HUES64 (cell line): ENCODE measurements around the gene RUBCNL.

Experiments used
- H3K27ac ChIP-seq: 2 replicates; pipeline ENCODE4 v1.7.0; 2013; ENCODE audit warnings: low read depth, low read length, inconsistent platforms
- H3K27me3 ChIP-seq: 2 replicates; pipeline ENCODE4 v1.6.1; 2013; ENCODE audit warnings: mild to moderate bottlenecking, low read length; ENCODE audit not compliant: insufficient read depth
- H3K36me3 ChIP-seq: 2 replicates; pipeline ENCODE4 v1.6.1; 2013; ENCODE audit warnings: mild to moderate bottlenecking, low read length; ENCODE audit not compliant: insufficient read depth
- H3K4me1 ChIP-seq: 2 replicates; pipeline ENCODE4 v1.6.1; 2013; ENCODE audit warnings: mild to moderate bottlenecking, low read length, moderate library complexity; ENCODE audit not compliant: insufficient read depth
- H3K4me3 ChIP-seq: 2 replicates; pipeline ENCODE4 v1.5.1; 2013; ENCODE audit warnings: mild to moderate bottlenecking, low read length, moderate library complexity
- H3K9ac ChIP-seq: 2 replicates; pipeline ENCODE4 v1.6.1; 2013; ENCODE audit warnings: mild to moderate bottlenecking, low read depth, low read length
- H3K9me3 ChIP-seq: 2 replicates; pipeline ENCODE4 v1.6.1; 2013; ENCODE audit warnings: low read depth, low read length; ENCODE audit not compliant: insufficient read depth
- WGBS: fragments of 150-250, 120-280 bp; methylation state at CpG from one replicate; pipeline ENCODE4 v1.1.7; 2013; ENCODE audit warnings: missing lambda C conversion rate; 5-methylcytosine and 5-hydroxymethylcytosine counted together

Gene RUBCNL

GRCh38 chr13:46317120-46317519 lies 69.9 kb downstream of the RUBCNL start:
- H3K27ac ChIP-seq = no peak overlapping the region
- H3K4me1 ChIP-seq = peaks cover 7% of the 10 kb centered on the region; the same call in 1 of the 2 replicates
- no peaks in the 10 kb centered on the region for H3K36me3 ChIP-seq
- no peak overlapping the region for H3K9ac ChIP-seq
- no peak overlapping the region for H3K4me3 ChIP-seq
- H3K9me3 ChIP-seq = no peaks in the 10 kb centered on the region
- H3K27me3 ChIP-seq = no peaks in the 10 kb centered on the region

GRCh38 chr13:46315491-46316075 lies 71.5 kb downstream of the RUBCNL start:
- Histone ChIP-seq H3K4me1 (peaks cover 7% of the 10 kb centered on the region; the same call in 1 of the 2 replicates), H3K4me3 (no peak overlapping the region), H3K9me3 (no peaks in the 10 kb centered on the region), H3K27ac (no peak overlapping the region), H3K27me3 (no peaks in the 10 kb centered on the region), H3K9ac (no peak overlapping the region), H3K36me3 (no peaks in the 10 kb centered on the region)
- 95% methylated on average over 6 of the region's 6 CpGs for WGBS

GRCh38 chr13:46315036-46315435 lies 72.0 kb downstream of the RUBCNL start:
- Histone ChIP-seq H3K27ac (no peak overlapping the region), H3K27me3 (no peaks in the 10 kb centered on the region), H3K9me3 (no peaks in the 10 kb centered on the region), H3K36me3 (no peaks in the 10 kb centered on the region), H3K4me1 (peaks cover 7% of the 10 kb centered on the region; the same call in 1 of the 2 replicates), H3K9ac (no peak overlapping the region), H3K4me3 (no peak overlapping the region)

GRCh38 chr13:46314587-46314986 lies 72.5 kb downstream of the RUBCNL start:
- Histone ChIP-seq H3K9ac (no peak overlapping the region), H3K4me3 (no peak overlapping the region), H3K4me1 (peaks cover 5% of the 10 kb centered on the region; the same call in 1 of the 2 replicates), H3K9me3 (no peaks in the 10 kb centered on the region), H3K27me3 (no peaks in the 10 kb centered on the region), H3K27ac (no peak overlapping the region), H3K36me3 (no peaks in the 10 kb centered on the region)
- no CpG with 5 or more reads among the region's 1 CpG for WGBS

- no peaks in the 10 kb centered on the region for H3K36me3 ChIP-seq
- H3K9ac ChIP-seq = no peak overlapping the region
- 96% methylated on average over 4 of the region's 6 CpGs for WGBS
- no peak overlapping the region for H3K27ac ChIP-seq
- no peaks in the 10 kb centered on the region for H3K9me3 ChIP-seq
- H3K4me1 ChIP-seq = no peaks in the 10 kb centered on the region
- no peak overlapping the region for H3K4me3 ChIP-seq
- no peaks in the 10 kb centered on the region for H3K27me3 ChIP-seq
These were observed 73.4 kb downstream of the RUBCNL start for GRCh38 chr13:46313432-46314257.

- Histone ChIP-seq H3K36me3 (no peaks in the 10 kb centered on the region), H3K27me3 (no peaks in the 10 kb centered on the region), H3K4me3 (no peak overlapping the region), H3K9ac (no peak overlapping the region), H3K9me3 (no peaks in the 10 kb centered on the region), H3K27ac (no peak overlapping the region), H3K4me1 (no peaks in the 10 kb centered on the region)
- 88% methylated on average over 1 of the region's 1 CpG for WGBS
These were observed 74.0 kb downstream of the RUBCNL start for GRCh38 chr13:46313024-46313423.

- H3K27ac ChIP-seq = no peak overlapping the region
- H3K27me3 ChIP-seq = no peaks in the 10 kb centered on the region
These were observed 75.8 kb downstream of the RUBCNL start for GRCh38 chr13:46311217-46311616.

GRCh38 chr13:46310066-46310465 lies 77.0 kb downstream of the RUBCNL start:
- no peaks in the 10 kb centered on the region for H3K9me3 ChIP-seq
- H3K4me3 ChIP-seq = no peak overlapping the region
- no peak overlapping the region for H3K9ac ChIP-seq
- no peak overlapping the region for H3K27ac ChIP-seq
- WGBS = 86% methylated on average over 1 of the region's 1 CpG
- no peaks in the 10 kb centered on the region for H3K4me1 ChIP-seq
- no peaks in the 10 kb centered on the region for H3K36me3 ChIP-seq
- no peaks in the 10 kb centered on the region for H3K27me3 ChIP-seq

More at GRCh38 chr13:46311217-46311616, 75.8 kb downstream of the RUBCNL start:
- WGBS = 91% methylated on average over 1 of the region's 2 CpGs
- Histone ChIP-seq H3K36me3 (no peaks in the 10 kb centered on the region), H3K9me3 (no peaks in the 10 kb centered on the region), H3K4me1 (no peaks in the 10 kb centered on the region), H3K9ac (no peak overlapping the region), H3K4me3 (no peak overlapping the region)

GRCh38 chr13:46307554-46307953 lies 79.5 kb downstream of the RUBCNL start:
- 90% methylated on average over 1 of the region's 1 CpG for WGBS
- no peaks in the 10 kb centered on the region for H3K36me3 ChIP-seq
- H3K27me3 ChIP-seq = no peaks in the 10 kb centered on the region
- no peaks in the 10 kb centered on the region for H3K4me1 ChIP-seq
- no peak overlapping the region for H3K4me3 ChIP-seq
- no peaks in the 10 kb centered on the region for H3K9me3 ChIP-seq
- no peak overlapping the region for H3K27ac ChIP-seq
- H3K9ac ChIP-seq = no peak overlapping the region

- no peaks in the 10 kb centered on the region for H3K4me1 ChIP-seq
- H3K4me3 ChIP-seq = no peak overlapping the region
- H3K36me3 ChIP-seq = no peaks in the 10 kb centered on the region
- no peak overlapping the region for H3K9ac ChIP-seq
- no peak overlapping the region for H3K27ac ChIP-seq
- 80% methylated on average over 3 of the region's 3 CpGs for WGBS
- peaks cover 3% of the 10 kb centered on the region; the same call in 1 of the 2 replicates for H3K9me3 ChIP-seq
- no peaks in the 10 kb centered on the region for H3K27me3 ChIP-seq
These were observed 82.5 kb downstream of the RUBCNL start for GRCh38 chr13:46304546-46304945.

GRCh38 chr13:46303742-46304385 lies 83.2 kb downstream of the RUBCNL start:
- no peak overlapping the region for H3K4me3 ChIP-seq
- no peaks in the 10 kb centered on the region for H3K4me1 ChIP-seq
- no peak overlapping the region for H3K9ac ChIP-seq
- H3K27ac ChIP-seq = no peak overlapping the region
- H3K27me3 ChIP-seq = no peaks in the 10 kb centered on the region
- WGBS = 93% methylated on average over 6 of the region's 7 CpGs
- peaks cover 3% of the 10 kb centered on the region; the same call in 1 of the 2 replicates for H3K9me3 ChIP-seq
- no peaks in the 10 kb centered on the region for H3K36me3 ChIP-seq
